Activated naive CD8-positive, alpha-beta T cell (primary cell): ENCODE results near the gene FOXP4.

Experiments used
- H3K27ac Mint-ChIP-seq: one replicate; pipeline ENCODE4 v1.8.0; 2021; ENCODE audit warnings: mixed read lengths
- H3K27me3 Mint-ChIP-seq: one replicate; pipeline ENCODE4 v1.8.0; 2021; ENCODE audit warnings: mixed read lengths
- H3K36me3 Mint-ChIP-seq: one replicate; pipeline ENCODE4 v1.8.0; 2021; ENCODE audit warnings: mixed read lengths
- H3K4me1 Mint-ChIP-seq: one replicate; pipeline ENCODE4 v1.8.0; 2021; ENCODE audit warnings: low read depth, mixed read lengths
- H3K4me3 Mint-ChIP-seq: one replicate; pipeline ENCODE4 v1.8.0; 2021; ENCODE audit warnings: mild to moderate bottlenecking, mixed read lengths
- H3K9me3 Mint-ChIP-seq: one replicate; pipeline ENCODE4 v1.8.0; 2021; ENCODE audit warnings: low read depth, mixed read lengths

The FOXP4 gene

GRCh38 chr6:41531591-41532582 is 14.3 kb upstream of the FOXP4 start:
- Mint-ChIP-seq H3K36me3 (no peaks in the 10 kb centered on the region), H3K4me1 (peaks cover 28% of the 10 kb centered on the region), H3K27me3 (peaks cover 14% of the 10 kb centered on the region), H3K27ac (peak overlapping the region; percentile 98), H3K9me3 (no peaks in the 10 kb centered on the region), H3K4me3 (peak overlapping the region; percentile 87)

GRCh38 chr6:41535766-41536165 is 10.4 kb upstream of the FOXP4 start:
- Mint-ChIP-seq H3K27ac (no peak overlapping the region), H3K4me3 (no peak overlapping the region), H3K9me3 (no peaks in the 10 kb centered on the region), H3K27me3 (peaks cover 8% of the 10 kb centered on the region), H3K36me3 (no peaks in the 10 kb centered on the region), H3K4me1 (peaks cover 25% of the 10 kb centered on the region)

GRCh38 chr6:41536795-41537758 is 9.1 kb upstream of the FOXP4 start:
- no peak overlapping the region for H3K4me3 Mint-ChIP-seq
- no peaks in the 10 kb centered on the region for H3K36me3 Mint-ChIP-seq
- H3K27me3 Mint-ChIP-seq, result peaks cover 8% of the 10 kb centered on the region
- H3K27ac Mint-ChIP-seq, result no peak overlapping the region
- peaks cover 14% of the 10 kb centered on the region for H3K4me1 Mint-ChIP-seq
- H3K9me3 Mint-ChIP-seq, result no peaks in the 10 kb centered on the region

GRCh38 chr6:41538556-41539182 is 7.5 kb upstream of the FOXP4 start:
- H3K4me1 Mint-ChIP-seq, result no peaks in the 10 kb centered on the region
- peaks cover 8% of the 10 kb centered on the region for H3K27me3 Mint-ChIP-seq
- H3K9me3 Mint-ChIP-seq, result no peaks in the 10 kb centered on the region
- H3K27ac Mint-ChIP-seq, result no peak overlapping the region
- no peak overlapping the region for H3K4me3 Mint-ChIP-seq
- H3K36me3 Mint-ChIP-seq, result no peaks in the 10 kb centered on the region

GRCh38 chr6:41539204-41539603 is 7.0 kb upstream of the FOXP4 start:
- H3K36me3 Mint-ChIP-seq, result no peaks in the 10 kb centered on the region
- no peaks in the 10 kb centered on the region for H3K4me1 Mint-ChIP-seq
- peaks cover 8% of the 10 kb centered on the region for H3K27me3 Mint-ChIP-seq
- H3K4me3 Mint-ChIP-seq, result no peak overlapping the region
- H3K9me3 Mint-ChIP-seq, result no peaks in the 10 kb centered on the region
- H3K27ac Mint-ChIP-seq, result no peak overlapping the region

GRCh38 chr6:41541364-41541763 is 4.8 kb upstream of the FOXP4 start:
- H3K4me3 Mint-ChIP-seq, result no peak overlapping the region
- H3K36me3 Mint-ChIP-seq, result no peaks in the 10 kb centered on the region
- peaks cover under 1% of the 10 kb centered on the region for H3K27me3 Mint-ChIP-seq
- peaks cover 12% of the 10 kb centered on the region for H3K4me1 Mint-ChIP-seq
- H3K9me3 Mint-ChIP-seq, result no peaks in the 10 kb centered on the region
- H3K27ac Mint-ChIP-seq, result no peak overlapping the region

- no peaks in the 10 kb centered on the region for H3K9me3 Mint-ChIP-seq
- no peaks in the 10 kb centered on the region for H3K36me3 Mint-ChIP-seq
- no peaks in the 10 kb centered on the region for H3K27me3 Mint-ChIP-seq
- H3K4me3 Mint-ChIP-seq, result no peak overlapping the region
- H3K4me1 Mint-ChIP-seq, result peaks cover 12% of the 10 kb centered on the region
- peak overlapping the region; percentile 16 for H3K27ac Mint-ChIP-seq
Measured at GRCh38 chr6:41543087-41543486, 3.1 kb upstream of the FOXP4 start.

- peaks cover 20% of the 10 kb centered on the region for H3K4me1 Mint-ChIP-seq
- peaks cover 2% of the 10 kb centered on the region for H3K36me3 Mint-ChIP-seq
- no peaks in the 10 kb centered on the region for H3K9me3 Mint-ChIP-seq
- peaks cover 4% of the 10 kb centered on the region for H3K27me3 Mint-ChIP-seq
- peak overlapping the region; percentile 52 for H3K27ac Mint-ChIP-seq
- H3K4me3 Mint-ChIP-seq, result peak overlapping the region; percentile 86
Measured at GRCh38 chr6:41545247-41545702, 906 bp upstream of the FOXP4 start.

- H3K36me3 Mint-ChIP-seq, result peaks cover 5% of the 10 kb centered on the region
- H3K27me3 Mint-ChIP-seq, result peaks cover 7% of the 10 kb centered on the region
- no peaks in the 10 kb centered on the region for H3K9me3 Mint-ChIP-seq
- H3K27ac Mint-ChIP-seq, result no peak overlapping the region
- H3K4me1 Mint-ChIP-seq, result peaks cover 20% of the 10 kb centered on the region
- no peak overlapping the region for H3K4me3 Mint-ChIP-seq
Measured at GRCh38 chr6:41546475-41546865, 289 bp downstream of the FOXP4 start.

GRCh38 chr6:41546866-41547798 is 951 bp downstream of the FOXP4 start:
- peaks cover 20% of the 10 kb centered on the region for H3K4me1 Mint-ChIP-seq
- peaks cover 10% of the 10 kb centered on the region for H3K27me3 Mint-ChIP-seq
- H3K36me3 Mint-ChIP-seq, result peaks cover 7% of the 10 kb centered on the region
- H3K9me3 Mint-ChIP-seq, result no peaks in the 10 kb centered on the region
- peak overlapping the region; percentile 86 for H3K4me3 Mint-ChIP-seq
- peak overlapping the region; percentile 47 for H3K27ac Mint-ChIP-seq

GRCh38 chr6:41547799-41548097 is 1.6 kb downstream of the FOXP4 start:
- Mint-ChIP-seq H3K4me1 (peaks cover 20% of the 10 kb centered on the region), H3K27ac (no peak overlapping the region), H3K27me3 (peaks cover 10% of the 10 kb centered on the region), H3K4me3 (peak overlapping the region; percentile 86), H3K36me3 (peaks cover 7% of the 10 kb centered on the region), H3K9me3 (no peaks in the 10 kb centered on the region)

- H3K27ac Mint-ChIP-seq, result no peak overlapping the region
- no peaks in the 10 kb centered on the region for H3K9me3 Mint-ChIP-seq
- H3K4me3 Mint-ChIP-seq, result peak overlapping the region; percentile 86
- H3K36me3 Mint-ChIP-seq, result peaks cover 7% of the 10 kb centered on the region
- H3K4me1 Mint-ChIP-seq, result peaks cover 20% of the 10 kb centered on the region
- peaks cover 10% of the 10 kb centered on the region for H3K27me3 Mint-ChIP-seq
Measured at GRCh38 chr6:41548098-41548840, 2.1 kb downstream of the FOXP4 start.

- H3K27me3 Mint-ChIP-seq, result peaks cover 10% of the 10 kb centered on the region
- H3K4me3 Mint-ChIP-seq, result peak overlapping the region; percentile 73
Measured at GRCh38 chr6:41548841-41549642, 2.9 kb downstream of the FOXP4 start.

More at GRCh38 chr6:41548841-41549642, 2.9 kb downstream of the FOXP4 start:
- peaks cover 7% of the 10 kb centered on the region for H3K36me3 Mint-ChIP-seq
- no peaks in the 10 kb centered on the region for H3K9me3 Mint-ChIP-seq
- H3K27ac Mint-ChIP-seq, result no peak overlapping the region
- H3K4me1 Mint-ChIP-seq, result peaks cover 20% of the 10 kb centered on the region
